HG02642 (cell line): Measurements from ENCODE around the gene TTBK1.

Source experiments
- ATAC-seq: cut with Tn5 transposase; IDR thresholded peaks from one replicate; pipeline ENCODE4 v1.9.1; 2021; ENCODE audit warnings: mild to moderate bottlenecking; ENCODE audit not compliant: unreplicated experiment, poor library complexity

The TTBK1 gene

DNA sequence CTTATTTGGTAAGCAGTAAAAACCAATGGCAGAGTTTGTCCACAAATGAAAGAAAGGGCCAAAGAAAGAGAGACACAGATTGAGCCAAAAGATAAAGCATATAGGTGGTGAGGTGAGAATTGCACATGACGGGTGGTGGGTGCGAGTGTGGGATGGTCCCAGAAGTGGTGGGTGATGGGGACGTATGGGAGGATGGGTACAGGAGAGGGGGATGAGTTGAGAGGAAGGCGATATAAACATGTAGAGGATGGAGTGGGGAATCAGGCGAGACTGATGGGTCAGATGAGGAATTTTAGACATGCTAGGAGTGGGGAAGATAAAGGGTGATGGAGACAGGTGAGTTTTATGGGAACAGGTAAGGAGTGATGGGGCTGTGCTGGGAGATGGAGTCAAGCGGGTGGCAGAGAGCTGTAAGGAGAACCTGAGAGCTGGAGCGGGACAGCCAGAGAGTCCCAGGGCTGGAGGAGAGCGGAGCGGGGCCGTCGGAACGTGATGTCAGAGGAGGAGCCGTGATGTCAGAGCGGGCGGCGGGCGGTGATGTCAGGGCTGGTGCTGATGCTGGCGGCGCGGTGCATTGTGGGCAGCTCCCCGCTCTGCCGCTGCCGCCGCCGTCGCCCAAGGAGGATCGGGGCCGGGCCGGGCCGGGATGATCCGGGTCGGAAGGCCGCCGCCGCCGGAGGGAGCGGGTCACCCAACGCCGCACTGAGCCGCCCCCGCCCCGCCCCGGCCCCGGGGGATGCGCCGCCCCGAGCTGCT, at the start of gene TTBK1:
TTBK1 (plus strand) TSS at position 574 of the 756 bp plus-strand sequence. CDS start 3,180 bp downstream, outside the sequence.
- ATAC-seq, result no peak

DNA sequence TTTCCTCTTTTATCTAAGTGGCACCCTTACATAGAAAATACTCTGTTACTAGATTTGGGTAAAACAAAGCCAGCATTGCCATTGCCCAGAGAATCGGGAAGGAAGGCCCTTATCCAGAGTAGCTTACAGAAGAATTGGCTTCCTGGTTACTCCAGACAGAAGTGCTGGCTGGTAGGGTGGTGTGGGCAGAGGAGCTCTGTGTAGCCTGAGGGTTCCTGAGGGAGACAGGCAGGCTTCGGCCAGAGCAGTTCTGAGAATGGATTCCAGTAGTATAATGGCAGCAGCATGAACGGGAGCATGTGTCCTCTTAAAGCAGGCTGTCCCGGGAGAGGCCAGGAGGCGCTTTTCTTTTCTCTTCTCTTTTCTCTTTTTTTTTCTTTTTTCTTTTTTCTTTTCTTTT, 49.4 kb upstream of the TTBK1 start:
- ATAC-seq, result no peak

DNA sequence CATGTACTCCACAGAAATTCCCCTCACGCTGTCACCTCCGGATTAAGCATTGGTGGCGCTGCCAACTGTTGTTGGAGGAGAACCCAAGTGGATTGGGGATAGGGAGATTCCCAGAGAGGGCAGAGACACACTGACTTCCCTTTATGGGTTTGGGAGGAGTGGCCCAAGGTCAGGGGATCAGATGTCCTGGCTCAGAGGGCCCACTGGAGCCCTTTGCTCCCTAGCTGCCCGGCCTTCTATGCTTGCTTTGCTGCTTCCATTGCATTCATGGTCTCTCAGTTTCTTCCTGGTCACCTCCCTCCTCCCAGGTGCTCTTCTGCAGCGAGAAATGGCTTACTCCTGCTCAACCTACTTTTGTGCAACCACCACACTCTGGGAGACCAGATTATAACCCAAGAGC, 46.9 kb upstream of the TTBK1 start:
- ATAC-seq, result no peak

DNA sequence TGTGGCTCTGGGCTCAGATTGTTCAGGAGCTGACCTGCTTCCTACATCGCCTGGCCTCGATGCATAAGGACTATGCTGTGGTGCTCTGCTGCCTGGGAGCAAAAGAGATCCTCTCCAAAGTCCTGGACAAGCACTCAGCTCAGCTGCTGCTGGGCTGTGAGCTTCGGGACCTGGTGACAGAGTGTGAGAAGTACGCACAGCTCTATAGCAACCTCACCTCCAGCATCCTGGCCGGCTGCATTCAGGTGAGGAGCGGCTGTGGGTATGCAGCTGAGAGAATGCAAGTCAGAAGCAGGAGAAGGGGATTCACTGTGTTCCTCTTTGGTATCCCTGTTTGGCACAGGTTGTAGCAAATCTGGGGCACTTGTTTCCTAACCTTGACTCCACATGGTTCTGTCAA, 43.4 kb upstream of the TTBK1 start:
- ATAC-seq, result no peak

DNA sequence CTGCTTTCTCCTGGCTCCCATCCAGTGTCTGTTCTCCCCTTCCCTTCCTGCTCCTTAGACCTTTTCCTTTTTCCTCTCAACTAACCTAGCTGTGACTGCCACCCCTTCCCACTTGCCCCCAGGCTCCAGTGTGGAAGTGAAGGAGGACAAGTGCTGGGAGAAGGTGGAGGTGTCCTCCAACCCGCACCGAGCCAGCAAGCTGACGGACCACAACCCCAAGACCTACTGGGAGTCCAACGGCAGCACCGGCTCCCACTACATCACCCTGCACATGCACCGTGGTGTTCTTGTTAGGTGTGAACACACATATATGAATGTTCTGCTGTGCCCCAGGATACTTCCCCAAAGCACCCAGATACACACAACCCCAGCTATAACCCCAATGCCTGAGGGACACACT, 42.7 kb upstream of the TTBK1 start:
- ATAC-seq, result no peak

DNA sequence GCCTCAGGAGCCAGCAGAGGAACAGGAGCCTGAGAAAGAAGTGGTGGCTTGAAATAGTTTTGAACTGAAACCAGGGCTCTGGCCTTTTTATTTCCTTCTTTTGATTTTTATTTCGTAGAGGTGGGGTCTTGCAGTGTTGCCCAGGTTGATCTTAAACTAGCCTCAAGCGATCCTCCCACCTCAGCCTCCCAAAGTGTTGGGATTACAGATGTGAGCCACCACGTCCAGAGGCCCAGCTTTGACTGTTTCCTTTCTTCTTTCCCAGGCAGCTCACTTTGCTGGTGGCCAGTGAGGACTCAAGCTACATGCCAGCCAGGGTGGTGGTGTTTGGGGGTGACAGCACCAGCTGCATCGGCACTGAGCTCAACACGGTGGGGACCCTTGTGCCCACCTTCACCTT, 40.8 kb upstream of the TTBK1 start:
- no peak for ATAC-seq

DNA sequence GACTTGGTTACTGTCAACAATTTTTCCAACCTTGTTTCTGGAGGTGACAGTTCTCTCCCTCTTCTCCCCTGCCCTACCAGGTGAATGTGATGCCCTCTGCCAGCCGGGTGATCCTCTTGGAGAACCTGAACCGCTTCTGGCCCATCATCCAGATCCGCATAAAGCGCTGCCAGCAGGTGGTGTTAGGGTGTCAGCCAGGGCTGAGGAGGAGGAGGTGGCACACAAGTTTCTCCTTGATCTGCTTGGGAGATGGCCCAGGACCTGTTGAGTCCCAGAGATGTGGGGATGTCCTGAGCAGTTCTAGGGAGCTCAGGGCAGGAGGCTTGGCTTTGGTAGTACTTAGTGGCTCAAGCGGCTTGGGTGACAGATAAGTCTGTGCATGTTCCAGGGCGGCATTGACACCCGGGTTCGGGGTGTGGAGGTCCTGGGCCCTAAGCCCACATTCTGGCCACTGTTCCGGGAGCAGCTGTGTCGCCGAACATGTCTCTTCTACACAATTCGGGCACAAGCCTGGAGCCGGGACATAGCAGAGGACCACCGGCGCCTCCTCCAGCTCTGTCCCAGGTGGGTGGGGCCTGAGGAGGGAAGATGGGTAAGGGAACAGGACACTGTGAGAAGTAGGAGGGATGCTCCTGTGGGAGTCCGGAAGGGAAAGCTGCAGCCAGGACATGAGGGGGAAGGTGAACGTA, 40.1 kb upstream of the TTBK1 start:
- no peak for ATAC-seq

DNA sequence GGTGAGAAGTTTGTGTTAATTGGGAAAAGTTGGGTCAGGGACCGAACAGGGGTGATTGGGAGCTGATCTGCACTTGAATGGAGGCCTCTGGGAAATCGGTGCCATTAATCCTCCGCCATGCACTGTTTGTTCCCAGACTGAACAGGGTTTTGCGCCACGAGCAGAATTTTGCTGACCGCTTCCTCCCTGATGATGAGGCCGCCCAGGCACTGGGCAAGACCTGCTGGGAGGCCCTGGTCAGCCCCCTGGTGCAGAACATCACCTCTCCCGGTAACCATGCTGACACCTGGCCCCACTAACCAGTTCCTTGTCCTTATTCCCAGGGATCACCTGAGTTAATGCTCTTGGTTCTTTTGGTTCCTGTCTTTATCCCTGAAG, 39.6 kb upstream of the TTBK1 start:
- no peak for ATAC-seq

DNA sequence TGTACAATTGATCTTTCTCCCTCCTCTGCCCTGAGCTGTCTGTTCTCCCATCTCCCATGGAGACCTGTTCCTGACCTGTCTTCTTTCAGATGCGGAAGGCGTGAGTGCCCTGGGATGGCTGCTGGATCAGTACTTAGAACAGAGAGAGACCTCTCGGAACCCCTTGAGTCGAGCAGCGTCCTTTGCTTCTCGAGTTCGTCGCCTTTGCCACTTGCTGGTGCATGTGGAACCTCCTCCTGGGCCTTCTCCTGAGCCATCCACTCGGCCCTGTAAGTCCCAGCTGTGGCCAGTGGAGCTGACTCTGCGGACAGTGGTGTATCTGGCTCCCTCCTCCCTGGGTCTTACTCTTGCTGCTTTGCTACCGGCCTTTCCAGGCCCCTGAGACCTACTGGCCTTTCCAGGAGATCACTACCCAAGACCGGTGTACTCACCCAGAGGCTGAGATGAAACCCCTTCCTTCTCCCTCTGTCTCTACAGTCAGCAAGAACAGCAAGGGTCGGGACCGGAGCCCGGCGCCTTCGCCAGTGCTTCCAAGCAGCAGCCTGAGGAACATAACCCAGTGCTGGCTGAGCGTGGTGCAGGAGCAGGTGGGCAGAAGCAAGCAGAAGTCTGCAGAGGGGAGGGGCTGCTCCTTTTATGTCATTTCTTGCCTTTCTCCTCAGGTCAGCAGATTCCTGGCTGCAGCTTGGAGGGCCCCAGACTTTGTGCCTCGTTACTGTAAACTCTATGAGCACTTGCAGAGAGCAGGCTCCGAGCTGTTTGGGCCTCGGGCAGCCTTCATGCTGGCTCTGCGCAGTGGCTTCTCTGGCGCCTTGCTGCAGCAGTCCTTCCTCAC, 38.8 kb upstream of the TTBK1 start:
- ATAC-seq, result no peak

DNA sequence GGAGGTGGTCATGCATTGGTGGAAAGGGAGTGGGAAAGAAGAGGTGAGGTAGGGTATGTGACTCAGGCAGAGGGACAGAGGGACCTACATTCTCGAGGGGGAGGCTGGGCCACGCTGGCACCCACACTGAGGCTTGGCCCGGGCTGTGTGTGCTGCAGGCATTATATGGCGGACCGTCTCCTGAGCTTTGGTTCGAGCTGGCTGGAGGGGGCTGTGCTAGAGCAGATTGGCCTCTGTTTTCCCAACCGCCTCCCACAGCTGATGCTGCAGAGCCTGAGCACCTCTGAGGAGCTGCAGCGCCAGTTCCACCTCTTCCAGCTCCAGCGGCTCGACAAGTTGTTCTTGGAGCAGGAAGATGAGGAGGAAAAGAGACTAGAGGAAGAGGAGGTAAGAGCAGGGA, 37.4 kb upstream of the TTBK1 start:
- ATAC-seq, result no peak

DNA sequence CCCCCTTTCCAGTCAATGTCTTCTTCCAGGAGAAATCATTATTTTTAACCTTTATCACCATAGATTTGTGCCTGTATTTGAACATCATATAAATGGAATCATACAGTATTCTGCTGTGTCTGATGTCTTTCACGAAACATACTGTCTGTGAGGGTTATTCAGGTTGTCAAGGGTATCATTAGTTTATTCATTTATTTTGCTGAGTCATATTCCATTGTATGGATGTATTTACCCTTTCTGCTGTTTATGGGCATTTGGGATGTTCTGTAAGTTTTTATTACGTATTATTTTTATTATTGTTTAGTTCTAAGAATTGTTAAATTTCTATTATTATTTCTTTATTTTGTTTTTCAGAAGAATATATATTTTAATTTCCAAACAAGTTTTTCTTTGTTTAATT, 36.0 kb upstream of the TTBK1 start:
- ATAC-seq, result no peak

DNA sequence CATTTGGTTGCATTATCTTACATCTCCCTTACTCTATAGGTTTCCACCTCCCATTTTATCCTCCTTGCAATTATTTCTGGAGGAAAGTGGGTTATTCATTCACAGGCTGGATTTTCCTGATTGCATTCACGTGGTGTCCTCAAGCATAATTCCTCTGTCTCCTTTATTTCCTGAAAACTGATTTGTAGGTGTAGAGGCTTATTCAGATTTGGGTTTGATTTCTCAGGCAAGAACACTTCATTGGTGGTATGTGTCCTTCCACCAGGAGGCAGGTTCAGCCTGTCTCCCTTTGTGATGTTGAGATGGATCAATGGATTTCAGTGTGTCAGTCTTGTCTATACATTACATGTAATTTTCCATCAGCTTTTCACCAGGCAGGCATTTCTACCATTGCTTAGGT, 31.3 kb upstream of the TTBK1 start:
- ATAC-seq, result no peak

DNA sequence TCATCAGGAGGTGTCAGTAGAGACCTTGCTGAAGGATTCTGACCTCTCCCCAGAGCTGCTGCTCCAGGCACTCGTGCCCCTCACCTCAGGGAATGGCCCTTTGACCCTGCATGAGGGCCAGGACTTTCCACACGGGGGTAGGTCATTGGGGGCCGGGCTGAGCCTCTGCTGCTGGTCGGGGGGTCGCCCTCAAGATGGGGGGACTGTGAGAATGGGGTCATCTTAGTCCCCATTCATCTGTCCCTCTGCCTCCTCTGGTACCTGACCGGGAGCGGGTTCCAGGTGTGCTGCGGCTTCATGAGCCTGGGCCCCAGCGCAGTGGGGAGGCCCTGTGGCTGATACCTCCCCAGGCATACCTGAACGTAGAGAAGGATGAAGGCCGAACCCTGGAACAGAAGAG, 29.9 kb upstream of the TTBK1 start:
- no peak for ATAC-seq

DNA sequence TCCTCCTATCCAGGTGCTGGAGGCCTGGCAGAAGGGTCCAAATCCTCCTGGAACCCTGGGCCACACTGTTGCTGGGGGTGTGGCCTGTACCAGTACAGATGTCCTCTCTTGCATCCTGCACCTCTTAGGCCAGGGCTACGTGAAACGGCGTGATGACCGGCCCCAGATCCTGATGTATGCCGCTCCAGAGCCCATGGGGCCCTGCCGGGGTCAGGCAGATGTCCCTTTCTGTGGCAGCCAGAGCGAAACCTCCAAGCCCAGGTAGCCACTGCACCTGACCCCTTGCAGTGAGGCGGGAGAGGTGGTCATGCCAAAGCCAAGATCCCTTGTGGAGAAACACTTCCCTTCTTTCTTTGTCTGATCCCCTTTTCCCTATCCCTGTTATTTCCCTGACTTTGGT, 28.2 kb upstream of the TTBK1 start:
- no peak for ATAC-seq

DNA sequence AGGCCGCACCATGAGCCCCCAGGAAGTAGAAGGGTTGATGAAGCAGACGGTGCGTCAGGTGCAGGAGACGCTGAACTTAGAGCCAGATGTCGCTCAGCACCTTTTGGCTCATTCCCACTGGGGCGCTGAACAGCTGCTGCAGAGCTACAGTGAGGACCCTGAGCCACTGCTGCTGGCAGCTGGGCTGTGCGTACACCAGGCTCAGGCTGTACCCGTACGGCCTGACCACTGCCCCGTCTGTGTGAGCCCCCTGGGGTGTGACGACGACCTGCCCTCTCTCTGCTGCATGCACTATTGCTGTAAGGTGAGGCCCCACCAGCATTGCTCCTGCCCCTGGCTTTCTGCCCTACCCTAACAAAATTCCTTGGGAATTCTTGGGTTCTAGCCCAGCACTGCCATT, 27.1 kb upstream of the TTBK1 start:
- no peak for ATAC-seq

DNA sequence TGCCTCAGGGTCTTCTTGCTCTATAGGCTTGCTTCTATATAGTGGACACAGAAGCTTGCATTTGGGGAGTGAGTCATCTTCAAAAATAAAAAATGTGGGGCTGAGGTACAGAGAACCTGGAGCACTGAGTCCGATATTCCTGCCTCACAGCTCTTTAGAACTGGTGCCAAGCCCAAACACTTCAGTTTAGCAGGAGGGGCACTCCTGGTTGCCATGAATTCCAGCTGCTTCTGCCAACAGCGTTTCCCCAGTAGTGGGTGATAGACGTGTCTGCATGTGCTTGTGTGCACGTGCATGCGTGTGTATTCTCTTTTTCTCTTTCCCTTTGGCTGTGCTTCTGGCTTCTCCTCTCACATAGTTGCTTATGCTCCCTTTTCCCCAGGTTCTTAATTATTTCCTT, 25.9 kb upstream of the TTBK1 start:
- ATAC-seq, result no peak

DNA sequence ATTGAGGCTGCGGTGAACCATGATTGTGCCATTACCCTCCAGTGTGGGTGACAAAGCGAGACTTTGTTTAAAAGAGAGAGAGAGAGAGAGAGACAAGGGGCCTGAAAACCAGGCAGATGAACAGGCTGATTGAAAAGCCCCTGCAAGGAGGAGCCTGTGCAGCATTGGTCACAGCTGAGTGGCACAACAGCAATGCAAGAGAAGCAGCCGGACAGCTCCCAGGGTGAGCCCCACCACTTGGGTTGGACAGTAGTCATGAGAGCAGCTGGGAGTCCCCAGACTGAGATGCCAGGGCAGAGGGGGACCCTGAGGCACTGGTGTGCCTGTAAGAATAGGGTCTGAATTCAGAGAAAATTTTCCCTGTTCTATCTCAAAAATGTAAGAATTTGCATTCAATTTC, 24.2 kb upstream of the TTBK1 start:
- no peak for ATAC-seq

DNA sequence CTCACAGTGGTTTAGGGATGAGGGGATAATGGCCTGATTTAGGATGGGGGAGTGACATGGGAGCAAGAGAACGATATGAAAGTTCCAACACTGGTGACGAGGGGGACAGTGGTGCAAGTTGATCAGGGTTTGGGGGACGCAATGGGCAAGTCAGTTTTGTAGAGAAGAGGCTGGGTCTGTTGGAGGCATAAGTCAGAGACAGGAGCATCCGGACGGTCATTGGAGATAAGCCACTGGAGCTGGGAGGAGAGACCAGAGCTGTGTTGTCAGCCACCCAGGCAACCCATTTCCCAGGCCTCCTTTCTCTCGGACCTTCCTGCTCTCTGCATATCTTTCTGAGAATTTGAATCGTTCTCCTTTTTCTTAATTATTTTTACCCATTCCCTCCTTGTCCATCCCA, 23.5 kb upstream of the TTBK1 start:
- ATAC-seq, result no peak

DNA sequence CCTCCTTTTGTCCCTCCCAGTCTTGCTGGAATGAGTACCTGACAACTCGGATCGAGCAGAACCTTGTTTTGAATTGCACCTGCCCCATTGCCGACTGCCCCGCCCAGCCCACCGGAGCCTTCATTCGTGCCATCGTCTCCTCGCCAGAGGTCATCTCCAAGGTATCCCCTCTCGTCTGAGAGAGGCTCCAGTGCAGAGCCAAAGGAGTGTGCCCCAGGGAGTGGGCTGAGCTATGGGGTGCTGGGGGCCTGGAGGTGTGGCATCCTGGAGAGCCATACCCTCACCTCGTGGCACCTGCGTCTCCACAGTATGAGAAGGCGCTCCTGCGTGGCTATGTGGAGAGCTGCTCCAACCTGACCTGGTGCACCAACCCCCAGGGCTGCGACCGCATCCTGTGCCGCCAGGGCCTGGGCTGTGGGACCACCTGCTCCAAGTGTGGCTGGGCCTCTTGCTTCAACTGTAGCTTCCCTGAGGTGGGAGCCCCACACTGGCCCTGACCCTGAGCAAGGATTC, 22.8 kb upstream of the TTBK1 start:
- ATAC-seq, result no peak

DNA sequence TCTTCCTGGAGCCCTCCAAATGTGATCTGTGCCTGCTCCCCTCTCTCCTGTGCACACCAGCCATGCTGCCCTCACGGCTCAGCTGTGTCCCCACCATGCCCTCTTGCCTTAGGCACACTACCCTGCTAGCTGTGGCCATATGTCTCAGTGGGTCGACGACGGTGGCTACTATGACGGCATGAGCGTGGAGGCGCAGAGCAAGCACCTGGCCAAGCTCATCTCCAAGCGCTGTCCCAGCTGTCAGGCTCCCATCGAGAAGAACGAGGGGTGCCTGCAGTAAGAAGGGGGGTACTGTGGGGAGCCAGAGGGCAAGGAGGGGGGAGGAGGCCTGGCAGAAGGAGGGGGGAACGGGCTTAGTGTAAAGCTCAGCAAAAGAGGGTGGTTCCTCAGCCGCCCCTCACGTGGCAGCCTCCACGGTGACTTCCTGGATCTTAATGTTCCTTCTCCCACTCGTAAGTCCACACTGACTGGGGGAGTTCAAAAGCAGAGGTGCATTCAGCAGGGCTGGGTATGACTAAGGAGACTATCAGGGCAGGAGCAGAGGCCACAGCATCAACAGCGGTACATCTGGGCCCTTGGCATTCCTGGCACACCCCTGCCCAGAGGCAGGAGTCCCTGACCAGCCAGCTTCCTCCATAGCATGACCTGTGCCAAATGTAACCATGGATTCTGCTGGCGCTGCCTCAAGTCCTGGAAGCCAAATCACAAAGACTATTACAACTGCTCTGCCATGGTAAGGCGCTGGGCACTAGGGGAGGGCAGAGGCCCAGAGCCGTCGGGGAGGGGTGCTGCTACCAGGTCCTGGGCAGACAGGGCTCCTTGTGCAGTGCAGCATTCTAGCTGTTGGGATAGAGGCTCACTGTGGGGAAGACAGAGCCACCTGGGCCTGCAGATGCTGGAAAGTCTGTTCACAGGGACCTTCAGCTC, 22.0 kb upstream of the TTBK1 start:
- no peak for ATAC-seq
